Dendritic cell treated with granulocyte-macrophage colony-stimulating factor and Interleukin-4, amounts not matched to agents 40 ng/mL and 50 ng/mL, for 4 days (primary cell): ENCODE measurements around the gene CACNA2D2.
A peak's percentile ranks its signal among the peaks of the same experiment; 100 is the strongest.

Source experiments
- H3K27ac Mint-ChIP-seq: one replicate; pipeline ENCODE4 v1.8.0; 2022; ENCODE audit warnings: mild to moderate bottlenecking, mixed read lengths
- H3K27me3 Mint-ChIP-seq: one replicate; pipeline ENCODE4 v1.8.0; 2022; ENCODE audit warnings: mild to moderate bottlenecking, mixed read lengths
- H3K36me3 Mint-ChIP-seq: one replicate; pipeline ENCODE4 v1.8.0; 2022; ENCODE audit warnings: low read depth, mixed read lengths
- H3K4me1 Mint-ChIP-seq: one replicate; pipeline ENCODE4 v1.8.0; 2022; ENCODE audit warnings: low read depth, mixed read lengths
- H3K4me3 Mint-ChIP-seq: one replicate; pipeline ENCODE4 v1.8.0; 2022; ENCODE audit warnings: mild to moderate bottlenecking, moderate library complexity, mixed read lengths
- H3K9me3 Mint-ChIP-seq: one replicate; pipeline ENCODE4 v1.8.0; 2022; ENCODE audit warnings: mixed read lengths
- intact Hi-C: fragments of 100-400 bp; cut with micrococcal nuclease; formaldehyde crosslinking; loops from one replicate; pipeline ENCODE4 v1.15.0; 2022

CACNA2D2 gene

DNA sequence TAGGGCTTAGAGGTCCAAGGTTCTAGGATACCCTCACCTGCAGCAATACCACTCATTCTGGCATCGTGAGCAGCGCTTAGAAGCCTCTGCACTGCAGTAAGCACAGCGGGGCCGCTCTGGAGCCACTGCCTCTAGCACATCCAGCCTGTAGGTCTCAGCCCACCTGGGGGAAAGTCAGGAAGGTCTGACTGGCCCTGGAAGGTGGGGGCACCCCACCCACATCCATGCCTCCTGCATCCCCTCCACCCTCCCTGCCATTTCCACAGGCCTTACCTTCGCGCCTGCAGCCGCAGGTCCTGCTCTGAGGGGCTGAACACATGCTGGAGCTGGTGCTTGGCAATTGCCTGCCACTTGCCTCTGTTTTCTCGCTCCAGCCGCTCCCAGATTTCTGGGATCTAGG is 161.9 kb downstream of the CACNA2D2 start:
- peaks cover 40% of the 10 kb centered on the region for H3K36me3 Mint-ChIP-seq
- peak overlapping the region; percentile 96 for H3K27ac Mint-ChIP-seq
- intact Hi-C loops: no loop called here
- H3K4me3 Mint-ChIP-seq: peak overlapping the region; percentile 78
- H3K27me3 Mint-ChIP-seq: no peaks in the 10 kb centered on the region
- H3K4me1 Mint-ChIP-seq: peaks cover 69% of the 10 kb centered on the region
- H3K9me3 Mint-ChIP-seq: no peaks in the 10 kb centered on the region

DNA sequence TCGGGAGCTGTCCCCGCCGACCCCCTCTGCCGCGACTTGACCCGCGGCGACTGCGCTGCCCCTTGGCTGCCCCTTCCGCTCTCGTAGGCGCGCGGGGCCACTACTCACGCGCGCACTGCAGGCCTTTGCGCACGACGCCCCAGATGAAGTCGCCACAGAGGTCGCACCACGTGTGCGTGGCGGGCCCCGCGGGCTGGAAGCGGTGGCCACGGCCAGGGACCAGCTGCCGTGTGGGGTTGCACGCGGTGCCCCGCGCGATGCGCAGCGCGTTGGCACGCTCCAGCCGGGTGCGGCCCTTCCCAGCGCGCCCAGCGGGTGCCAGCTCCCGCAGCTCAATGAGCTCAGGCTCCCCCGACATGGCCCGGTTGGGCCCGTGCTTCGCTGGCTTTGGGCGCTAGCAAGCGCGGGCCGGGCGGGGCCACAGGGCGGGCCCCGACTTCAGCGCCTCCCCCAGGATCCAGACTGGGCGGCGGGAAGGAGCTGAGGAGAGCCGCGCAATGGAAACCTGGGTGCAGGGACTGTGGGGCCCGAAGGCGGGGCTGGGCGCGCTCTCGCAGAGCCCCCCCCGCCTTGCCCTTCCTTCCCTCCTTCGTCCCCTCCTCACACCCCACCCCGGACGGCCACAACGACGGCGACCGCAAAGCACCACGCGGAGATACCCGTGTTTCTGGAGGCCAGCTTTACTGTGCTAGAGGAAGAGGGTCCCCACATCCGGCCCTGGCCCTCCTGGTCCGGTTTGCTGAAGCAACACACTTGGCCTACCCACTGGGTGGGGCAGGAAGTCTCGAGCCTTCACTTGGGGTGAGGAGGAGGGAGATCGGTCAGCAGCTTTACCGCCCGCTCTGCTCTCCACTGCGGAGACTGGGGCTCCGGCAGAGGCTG is 162.7 kb downstream of the CACNA2D2 start, which contains the start of gene RASSF1:
RASSF1 (minus strand) TSS at position 389 of the 882 bp plus-strand sequence; CDS start at position 358, 31 bp downstream.
- intact Hi-C loops: no loop called here
- Mint-ChIP-seq H3K9me3 (no peaks in the 10 kb centered on the region), H3K36me3 (peaks cover 49% of the 10 kb centered on the region), H3K4me1 (peaks cover 69% of the 10 kb centered on the region), H3K4me3 (peak within 1 kb of the TSS; percentile 78), H3K27ac (peak within 1 kb of the TSS; percentile 96), H3K27me3 (no peaks in the 10 kb centered on the region)

DNA sequence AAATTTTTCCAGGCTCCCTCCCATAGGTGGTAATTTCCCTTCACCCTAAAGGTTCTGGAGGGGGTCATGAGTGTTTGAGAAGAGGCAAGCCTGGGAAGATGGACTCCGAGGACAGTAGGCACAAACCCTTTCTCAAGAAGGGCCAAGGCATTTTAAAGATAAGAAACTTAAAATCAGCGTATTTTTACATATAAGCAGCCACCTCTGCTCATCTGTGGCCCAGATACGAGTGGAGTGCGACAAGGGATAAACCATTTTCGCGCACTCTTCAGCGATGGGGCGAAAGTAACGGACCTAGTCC is 163.3 kb downstream of the CACNA2D2 start:
- intact Hi-C loops: no loop called here
- H3K4me3 Mint-ChIP-seq: peak overlapping the region; percentile 78
- peaks cover 55% of the 10 kb centered on the region for H3K36me3 Mint-ChIP-seq
- peaks cover 67% of the 10 kb centered on the region for H3K4me1 Mint-ChIP-seq
- H3K27ac Mint-ChIP-seq: peak overlapping the region; percentile 96
- H3K9me3 Mint-ChIP-seq: no peaks in the 10 kb centered on the region
- no peaks in the 10 kb centered on the region for H3K27me3 Mint-ChIP-seq

DNA sequence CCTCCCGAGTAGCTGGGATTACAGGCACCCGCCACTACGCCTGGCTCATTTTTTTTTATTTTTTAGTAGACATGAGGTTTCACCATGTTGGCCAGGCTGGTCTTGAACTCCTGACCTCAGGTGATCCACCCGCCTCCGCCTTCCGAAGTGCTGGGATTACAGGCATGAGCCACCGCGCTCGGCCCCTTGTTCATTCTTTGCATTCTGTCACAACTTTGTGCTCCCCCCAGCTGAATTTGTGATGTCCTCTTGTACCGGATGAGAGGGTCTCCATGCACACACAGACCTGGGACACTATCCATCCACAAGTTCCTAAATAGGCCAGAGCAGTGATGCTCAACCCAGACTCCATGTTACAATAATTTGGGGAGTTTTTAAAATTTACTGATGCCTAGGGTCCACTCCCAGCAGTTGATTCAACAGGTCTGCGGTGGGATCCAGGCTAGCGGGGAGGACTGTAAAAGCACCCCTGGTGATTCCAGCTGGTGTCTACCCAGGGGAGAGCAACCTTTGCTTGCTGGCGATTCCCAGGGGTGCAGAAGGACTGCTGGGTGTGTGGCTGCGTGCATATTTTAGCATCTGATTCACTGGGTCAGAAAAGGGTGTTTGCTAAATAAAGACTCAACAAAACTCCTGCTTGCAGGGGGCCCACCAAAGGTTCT is 163.8 kb downstream of the CACNA2D2 start:
- intact Hi-C loops: loop anchor here (5.0 kb wide), 1 partner anchor 102 kb away; the partner anchor contains the start of gene GNAI2
- H3K4me1 Mint-ChIP-seq: peaks cover 63% of the 10 kb centered on the region
- peaks cover 60% of the 10 kb centered on the region for H3K36me3 Mint-ChIP-seq
- H3K27ac Mint-ChIP-seq: peak overlapping the region; percentile 96
- peak overlapping the region; percentile 78 for H3K4me3 Mint-ChIP-seq
- no peaks in the 10 kb centered on the region for H3K9me3 Mint-ChIP-seq
- no peaks in the 10 kb centered on the region for H3K27me3 Mint-ChIP-seq

DNA sequence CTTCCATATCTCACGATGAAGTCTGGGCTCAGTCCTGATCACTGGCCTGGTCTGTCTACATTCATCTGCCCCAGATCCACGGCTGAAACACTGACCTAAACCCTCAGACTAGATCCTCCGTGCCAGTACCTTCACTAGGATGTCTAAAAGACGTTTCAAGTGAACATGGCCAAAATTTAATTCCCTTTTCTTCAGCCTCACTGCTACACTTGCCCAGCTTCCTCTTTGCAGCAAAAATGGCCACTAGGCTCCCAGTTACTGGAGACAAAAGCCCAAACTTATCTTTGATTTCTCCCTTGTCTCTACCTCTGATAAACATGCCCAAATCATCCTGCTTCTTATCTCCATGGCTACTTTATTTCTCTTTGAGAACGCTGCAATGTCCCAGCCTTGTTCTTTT is 164.5 kb downstream of the CACNA2D2 start:
- Mint-ChIP-seq H3K27me3 (no peaks in the 10 kb centered on the region), H3K27ac (peak overlapping the region; percentile 96), H3K36me3 (peaks cover 66% of the 10 kb centered on the region), H3K4me1 (peaks cover 63% of the 10 kb centered on the region), H3K4me3 (peak overlapping the region; percentile 78), H3K9me3 (no peaks in the 10 kb centered on the region)
- intact Hi-C loops: loop anchor here (5.0 kb wide), 1 partner anchor 102 kb away; the partner anchor contains the start of gene GNAI2

DNA sequence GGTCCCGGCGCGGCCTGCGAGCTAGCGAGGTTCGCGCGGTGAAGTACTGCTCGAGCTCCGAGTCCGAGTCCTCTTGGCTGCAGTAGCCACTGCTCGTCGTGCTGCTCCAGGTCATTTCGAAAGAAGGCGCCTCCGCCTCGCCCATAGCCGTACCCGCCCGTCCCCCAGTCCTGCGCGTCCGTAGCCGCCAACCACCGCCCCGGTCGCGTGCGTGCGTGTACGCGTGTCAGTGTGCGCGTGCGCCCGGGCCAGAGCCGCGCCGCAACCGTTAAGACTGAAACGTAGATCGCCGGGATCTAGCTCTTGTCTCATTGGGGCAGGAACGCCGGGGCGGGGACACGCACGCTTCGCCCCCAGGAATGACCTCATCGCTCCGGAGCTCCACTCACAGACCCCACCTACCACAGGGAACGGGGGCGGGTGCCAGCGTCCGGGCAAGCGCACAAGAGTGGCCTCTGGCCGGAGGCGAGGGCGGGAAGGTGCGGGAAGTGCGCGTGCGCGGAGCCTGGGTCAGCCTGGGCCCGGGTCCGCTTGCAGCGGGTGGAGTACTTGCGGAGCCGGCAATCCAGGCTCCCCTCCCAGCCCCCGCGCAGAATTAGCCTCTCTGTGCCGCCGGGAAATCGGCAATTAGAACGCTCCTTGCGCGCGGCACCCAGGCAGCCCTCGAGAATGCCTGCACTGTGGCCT is 166.1 kb downstream of the CACNA2D2 start:
- Mint-ChIP-seq H3K4me3 (peak overlapping the region; percentile 78), H3K36me3 (peaks cover 83% of the 10 kb centered on the region), H3K4me1 (peaks cover 54% of the 10 kb centered on the region), H3K9me3 (no peaks in the 10 kb centered on the region), H3K27me3 (no peaks in the 10 kb centered on the region), H3K27ac (peak overlapping the region; percentile 96)
- intact Hi-C loops: loop anchor here (1.0 to 5.0 kb wide), 3 partner anchors 9 to 100 kb away; partner anchors contain the start of genes GNAI2, IFRD2 and TUSC2

DNA sequence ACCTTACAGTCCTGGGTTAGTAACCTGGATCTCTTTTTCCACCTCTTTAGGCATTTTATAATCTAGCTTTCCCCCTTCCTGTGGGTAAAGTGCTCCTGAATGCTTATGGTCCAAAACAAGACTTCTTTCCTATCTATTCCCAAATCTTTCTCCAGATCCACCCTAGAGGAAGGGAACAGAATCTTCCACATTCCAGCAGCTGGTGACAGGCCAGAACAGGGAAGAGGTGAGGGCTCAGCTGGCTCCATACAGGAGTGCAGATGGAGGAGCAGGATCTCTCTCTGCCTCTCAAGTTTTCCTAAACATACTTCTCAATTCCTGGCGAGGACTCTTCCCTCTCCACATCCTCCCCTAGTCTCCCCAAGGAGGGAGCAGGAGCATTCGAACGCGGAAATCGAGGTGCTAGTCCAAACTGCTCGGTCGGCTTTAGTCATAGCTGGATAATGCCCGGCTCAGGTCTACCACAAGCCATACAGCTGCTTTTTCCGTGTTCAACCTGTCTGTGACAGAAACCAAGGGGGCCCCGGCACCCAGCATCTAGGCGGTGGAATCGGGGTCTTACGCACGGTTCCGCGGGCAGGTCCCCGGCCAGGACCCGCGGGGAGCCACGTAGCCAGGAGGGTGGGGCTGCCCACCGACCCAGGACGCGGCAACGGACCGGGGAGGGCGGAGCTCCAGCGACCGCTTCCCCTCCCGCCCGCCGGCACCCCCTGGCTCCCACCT is 166.8 kb downstream of the CACNA2D2 start:
- H3K27me3 Mint-ChIP-seq: no peaks in the 10 kb centered on the region
- peaks cover 90% of the 10 kb centered on the region for H3K36me3 Mint-ChIP-seq
- H3K4me1 Mint-ChIP-seq: peaks cover 51% of the 10 kb centered on the region
- intact Hi-C loops: loop anchor here (1.0 to 5.0 kb wide), 3 partner anchors 8 to 99 kb away; partner anchors contain the start of genes GNAI2, IFRD2 and TUSC2
- H3K4me3 Mint-ChIP-seq: peak overlapping the region; percentile 78
- no peaks in the 10 kb centered on the region for H3K9me3 Mint-ChIP-seq
- H3K27ac Mint-ChIP-seq: peak overlapping the region; percentile 96

DNA sequence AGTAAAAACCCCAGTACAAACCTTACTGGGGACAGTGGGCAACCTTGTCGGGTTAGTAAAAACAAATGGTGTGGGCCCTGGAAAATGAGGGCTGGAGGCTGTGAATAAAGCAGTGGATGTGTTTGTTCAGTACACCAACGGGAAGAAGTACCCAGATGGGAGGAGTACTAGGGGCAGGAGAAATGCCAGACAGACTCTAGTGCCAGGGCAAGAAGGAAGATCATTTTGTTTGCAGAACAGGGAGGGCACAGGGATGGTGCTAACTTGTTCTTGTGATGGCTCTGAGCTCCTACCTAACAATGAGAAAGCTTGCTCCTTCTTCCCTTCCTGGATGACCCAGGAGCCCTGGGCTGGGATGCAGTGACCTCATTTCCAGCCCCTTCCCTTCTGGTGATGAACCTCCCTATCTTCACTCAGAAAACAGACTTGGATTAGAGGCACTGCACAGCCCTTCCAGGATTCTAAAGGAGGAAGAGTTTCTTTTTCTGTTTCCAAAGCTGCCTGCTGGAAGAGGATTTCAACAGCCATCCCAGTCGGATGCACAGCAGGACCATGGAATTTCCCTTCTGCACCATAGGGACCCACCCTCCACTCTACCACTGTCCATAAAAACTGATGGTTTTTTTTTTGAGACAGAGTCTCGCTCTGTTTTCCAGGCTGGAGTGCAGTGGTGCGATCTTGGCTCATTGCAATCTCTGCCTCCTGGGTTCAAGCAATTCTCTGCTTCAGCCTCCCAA is 168.9 kb downstream of the CACNA2D2 start:
- intact Hi-C loops: loop anchor here (5.0 kb wide), 1 partner anchor 97 kb away; the partner anchor contains the start of gene GNAI2
- no peak overlapping the region for H3K4me3 Mint-ChIP-seq
- H3K9me3 Mint-ChIP-seq: no peaks in the 10 kb centered on the region
- no peaks in the 10 kb centered on the region for H3K27me3 Mint-ChIP-seq
- peak overlapping the region; percentile 59 for H3K27ac Mint-ChIP-seq
- peaks cover 99% of the 10 kb centered on the region for H3K36me3 Mint-ChIP-seq
- peaks cover 57% of the 10 kb centered on the region for H3K4me1 Mint-ChIP-seq

DNA sequence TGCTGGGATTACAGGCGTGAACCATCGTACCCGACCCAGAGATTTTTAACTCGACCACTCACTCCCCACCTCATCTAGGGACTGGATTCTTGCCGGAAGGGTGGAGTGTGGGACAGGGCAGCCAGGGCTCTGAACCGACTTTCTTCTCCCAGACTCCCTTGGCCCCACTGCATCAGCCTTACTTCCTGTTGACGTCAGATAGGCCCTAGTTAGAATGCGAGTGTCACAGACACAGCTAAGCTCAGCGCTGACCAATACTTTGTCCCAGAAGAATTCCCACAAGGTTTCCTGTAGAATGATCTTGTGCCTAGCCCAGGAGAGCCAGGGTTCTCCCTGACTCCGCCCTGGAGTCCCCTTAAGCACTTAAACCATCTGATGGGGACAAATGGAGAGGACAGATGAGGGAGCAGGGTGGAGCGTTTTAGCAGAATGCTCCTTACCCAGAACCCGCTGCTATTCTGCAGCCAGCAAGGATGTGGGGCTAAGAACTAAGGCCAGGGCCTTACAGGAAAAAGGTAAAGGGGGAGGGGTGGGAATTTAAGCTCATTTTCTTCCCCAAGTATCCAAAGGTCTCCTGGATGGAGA is 169.6 kb downstream of the CACNA2D2 start:
- peak overlapping the region; percentile 59 for H3K27ac Mint-ChIP-seq
- no peak overlapping the region for H3K4me3 Mint-ChIP-seq
- H3K36me3 Mint-ChIP-seq: peaks cover 99% of the 10 kb centered on the region
- intact Hi-C loops: no loop called here
- no peaks in the 10 kb centered on the region for H3K9me3 Mint-ChIP-seq
- no peaks in the 10 kb centered on the region for H3K27me3 Mint-ChIP-seq
- H3K4me1 Mint-ChIP-seq: peaks cover 55% of the 10 kb centered on the region

DNA sequence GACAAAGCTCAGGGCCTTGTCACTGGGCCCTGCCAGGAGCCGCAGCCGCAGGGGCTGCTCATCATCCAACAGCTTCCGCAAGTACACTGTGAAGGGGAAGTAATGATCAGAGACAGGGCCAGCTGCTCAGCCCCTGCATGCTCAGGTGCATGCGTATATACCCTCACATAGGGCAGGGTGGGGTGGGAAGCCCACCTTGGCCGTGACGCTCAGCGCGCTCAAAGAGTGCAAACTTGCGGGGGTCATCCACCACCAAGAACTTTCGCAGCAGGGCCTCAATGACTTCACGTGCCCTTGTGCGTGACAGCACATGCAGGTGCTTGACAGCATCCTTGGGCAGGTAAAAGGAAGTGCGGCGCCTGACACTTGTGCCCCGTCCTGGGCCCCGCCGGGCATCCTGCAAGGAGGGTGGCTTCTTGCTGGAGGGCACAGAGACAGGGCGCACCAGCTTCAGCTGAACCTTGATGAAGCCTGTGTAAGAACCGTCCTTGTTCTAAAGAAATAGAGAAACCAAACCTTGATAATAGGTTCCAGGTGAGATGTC is 172.0 kb downstream of the CACNA2D2 start:
- no peak overlapping the region for H3K27ac Mint-ChIP-seq
- peaks cover 88% of the 10 kb centered on the region for H3K36me3 Mint-ChIP-seq
- H3K4me3 Mint-ChIP-seq: no peak overlapping the region
- no peaks in the 10 kb centered on the region for H3K9me3 Mint-ChIP-seq
- intact Hi-C loops: no loop called here
- H3K27me3 Mint-ChIP-seq: no peaks in the 10 kb centered on the region
- H3K4me1 Mint-ChIP-seq: peaks cover 55% of the 10 kb centered on the region

DNA sequence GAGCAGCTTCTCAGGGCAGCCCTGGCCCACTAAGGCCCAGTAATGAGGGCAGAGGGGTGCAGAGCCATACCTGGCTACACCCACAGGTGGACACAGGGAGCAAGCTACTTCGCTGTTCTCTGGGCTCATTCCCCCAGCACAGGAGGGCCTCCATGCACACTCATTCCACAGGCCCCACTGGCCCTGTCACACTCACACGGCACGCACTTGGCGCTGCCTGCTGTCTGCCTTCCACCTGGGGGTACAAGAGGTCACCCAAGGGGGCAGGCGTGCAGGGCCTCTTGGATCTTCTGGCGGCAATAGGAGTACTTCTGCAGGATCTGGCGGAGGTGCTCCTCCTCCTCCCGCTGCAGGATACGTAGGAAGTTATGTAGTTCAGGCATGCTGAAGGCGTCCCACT is 173.1 kb downstream of the CACNA2D2 start:
- Mint-ChIP-seq H3K4me3 (no peak overlapping the region), H3K4me1 (peaks cover 55% of the 10 kb centered on the region), H3K27me3 (no peaks in the 10 kb centered on the region), H3K36me3 (peaks cover 88% of the 10 kb centered on the region), H3K27ac (no peak overlapping the region), H3K9me3 (no peaks in the 10 kb centered on the region)
- intact Hi-C loops: no loop called here

DNA sequence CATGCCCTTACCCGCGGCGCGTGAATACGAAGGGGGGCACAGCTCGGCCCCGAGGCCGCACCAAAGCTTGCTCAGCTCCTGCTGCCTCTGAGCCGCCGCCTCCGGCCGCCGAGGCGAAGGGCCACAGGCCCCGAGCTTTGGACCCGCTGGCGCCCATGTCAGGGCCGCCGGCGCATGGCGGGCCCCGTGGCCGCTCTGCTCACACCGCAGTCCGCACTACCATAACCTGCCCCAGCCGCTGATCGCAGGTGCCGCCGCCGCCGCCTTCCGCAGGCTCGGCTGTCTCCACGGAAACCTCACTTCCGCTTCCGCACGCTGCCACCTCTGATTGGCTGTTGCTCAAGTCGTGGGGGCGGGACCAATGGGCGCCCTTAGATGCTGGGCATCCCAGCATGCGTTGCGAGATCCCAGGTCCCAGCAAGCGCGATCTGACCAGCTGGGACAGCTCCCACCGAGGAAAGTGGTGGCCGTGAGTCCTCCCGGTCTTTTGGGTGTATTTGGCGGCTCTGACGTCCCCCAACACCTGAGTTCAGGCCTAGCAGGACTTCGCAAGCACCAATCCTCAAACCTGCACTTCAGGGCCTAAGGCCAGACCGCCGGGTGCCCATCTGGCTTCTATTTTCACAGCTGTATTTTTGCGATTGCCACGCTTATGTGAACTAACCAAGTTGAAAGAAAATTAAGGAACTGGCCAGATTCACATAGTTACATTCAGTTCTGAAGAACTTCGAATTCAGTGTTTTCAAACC is 175.3 kb downstream of the CACNA2D2 start, which contains the start of gene TUSC2:
TUSC2 (minus strand) TSS at position 281 of the 749 bp plus-strand sequence; CDS start at position 157, 124 bp downstream.
- H3K36me3 Mint-ChIP-seq: peaks cover 71% of the 10 kb centered on the region
- intact Hi-C loops: loop anchor here (1.0 kb wide), 1 partner anchor 9 kb away; no protein-coding TSS in a partner anchor
- H3K4me1 Mint-ChIP-seq: peaks cover 64% of the 10 kb centered on the region
- no peaks in the 10 kb centered on the region for H3K9me3 Mint-ChIP-seq
- H3K27me3 Mint-ChIP-seq: no peaks in the 10 kb centered on the region
- peak within 1 kb of the TSS; percentile 76 for H3K27ac Mint-ChIP-seq
- H3K4me3 Mint-ChIP-seq: peak within 1 kb of the TSS; percentile 75
